ENCODE results near the gene ACTL6B. TPM values are rescaled to one million over a fixed set of nuclear protein-coding genes. Genes with fewer than 3 reads are reported as not detected.

Gene ACTL6B
- total RNA-seq = not detected in 2 replicates

GRCh38 chr7:100655908-100656674 lies at the start of gene ACTL6B:
ACTL6B (minus strand) TSS chr7:100656448; CDS start chr7:100656354, 94 bp downstream.

GRCh38 chr7:100694098-100694745 lies 38.0 kb upstream of the ACTL6B start, which contains the start of gene GIGYF1:
GIGYF1 (minus strand) TSS chr7:100694250; CDS start chr7:100688238, 6,012 bp downstream.

GRCh38 chr7:100673302-100673941 lies 17.2 kb upstream of the ACTL6B start, which contains the start of gene GNB2:
GNB2 (plus strand) TSS chr7:100673740; CDS start chr7:100676266, 2,526 bp downstream.

GRCh38 chr7:100641463-100641859 lies 14.8 kb downstream of the ACTL6B start, which contains the start of gene TFR2:
TFR2 (minus strand) TSS chr7:100641552; CDS start chr7:100641509, 43 bp downstream.

GRCh38 chr7:100611983-100612729 lies 44.1 kb downstream of the ACTL6B start, which contains the start of gene MOSPD3:
MOSPD3 (plus strand) TSS chr7:100612540; CDS start chr7:100612792, 252 bp downstream.

Other genes starting within 250 kb of the ACTL6B start
- gene ZCWPW1, start 227.7 kb downstream of the ACTL6B start, total RNA-seq = 1.1 and 1.2 TPM in 2 replicates
- 14.8 and 17.9 TPM in 2 replicates for gene MEPCE, start 226.6 kb downstream of the ACTL6B start, total RNA-seq
- gene PPP1R35, start 220.0 kb downstream of the ACTL6B start, total RNA-seq = 11.3 and 12.5 TPM in 2 replicates
- gene SPACDR, start 192.2 kb downstream of the ACTL6B start, total RNA-seq = 0.30 and 1.5 TPM in 2 replicates
- gene TSC22D4, start 177.2 kb downstream of the ACTL6B start, total RNA-seq = 10.1 and 19.5 TPM in 2 replicates
- 0.83 and 1.2 TPM in 2 replicates for gene NYAP1, start 172.5 kb downstream of the ACTL6B start, total RNA-seq
- 3.0 and 4.4 TPM in 2 replicates for gene AGFG2, start 117.2 kb downstream of the ACTL6B start, total RNA-seq
- not detected in 2 replicates for gene SAP25, start 82.5 kb downstream of the ACTL6B start, total RNA-seq
- 7.7 and 12.6 TPM in 2 replicates for gene LRCH4, start 70.3 kb downstream of the ACTL6B start, total RNA-seq
- gene FBXO24, start 70.1 kb downstream of the ACTL6B start, total RNA-seq = 0.30 and 0.32 TPM in 2 replicates
- gene PCOLCE, start 54.1 kb downstream of the ACTL6B start, total RNA-seq = 16.9 and 51.6 TPM in 2 replicates
- 4.2 and 5.4 TPM in 2 replicates for gene MOSPD3, start 43.9 kb downstream of the ACTL6B start, total RNA-seq
- 0.83 and 0.89 TPM in 2 replicates for gene TFR2, start 14.9 kb downstream of the ACTL6B start, total RNA-seq
- 61.5 and 126 TPM in 2 replicates for gene GNB2, start 17.3 kb upstream of the ACTL6B start, total RNA-seq
- gene GIGYF1, start 37.8 kb upstream of the ACTL6B start, total RNA-seq = 11.3 and 14.4 TPM in 2 replicates
- 27.6 and 27.9 TPM in 2 replicates for gene POP7, start 49.7 kb upstream of the ACTL6B start, total RNA-seq
- gene EPO, start 64.0 kb upstream of the ACTL6B start, total RNA-seq = not detected in 2 replicates
- not detected in 2 replicates for gene ZAN, start 77.1 kb upstream of the ACTL6B start, total RNA-seq
- gene EPHB4, start 171.1 kb upstream of the ACTL6B start, total RNA-seq = 57.0 and 69.2 TPM in 2 replicates
- 12.2 and 14.3 TPM in 2 replicates for gene SLC12A9, start 196.3 kb upstream of the ACTL6B start, total RNA-seq
- 46.9 and 54.3 TPM in 2 replicates for gene TRIP6, start 210.9 kb upstream of the ACTL6B start, total RNA-seq
- gene SRRT, start 218.7 kb upstream of the ACTL6B start, total RNA-seq = 28.2 and 46.3 TPM in 2 replicates
- gene UFSP1, start 233.3 kb upstream of the ACTL6B start, total RNA-seq = 6.4 and 8.6 TPM in 2 replicates
- gene ACHE, start 239.4 kb upstream of the ACTL6B start, total RNA-seq = 0.30 and 0.74 TPM in 2 replicates